Stomach (tissue), 9 donors: ENCODE data around the gene TMCC2. TPM values are rescaled to one million over a fixed set of nuclear protein-coding genes. Genes with fewer than 3 reads are reported as not detected.

Experiments used
- DNase-seq, 2 donors: peaks; one replicate each; pipeline versions ENCODE4 v3.0.0 to v3.0.0-alpha.2; 2013 to 2019
- H3K27ac ChIP-seq, 5 donors: fragments of 200-600 bp in 4 of 5; sonication (generic) in 4 of 5; one replicate each; pipeline ENCODE4 v1.5.1; 2013 to 2019; ENCODE audit warnings: mild to moderate bottlenecking in 1 of 5, moderate library complexity in 1 of 5
- H3K27me3 ChIP-seq, 3 donors: fragments of 200-600 bp; sonication (generic); one replicate each; pipeline ENCODE4 v1.5.1; 2017 to 2019; ENCODE audit warnings: mixed run types in 1 of 3
- H3K36me3 ChIP-seq, 4 donors: fragments of 200-600 bp; sonication (generic); 1 replicate in 3 of 4; 2 replicates in 1 of 4; pipeline ENCODE4 v1.5.1; 2016 to 2019
- H3K4me1 ChIP-seq, 4 donors: fragments of 200-600 bp; sonication (generic); one replicate each; pipeline ENCODE4 v1.5.1; 2016 to 2019
- H3K4me3 ChIP-seq, 4 donors: fragments of 200-600 bp; sonication (generic) in 3 of 4; one replicate each; pipeline ENCODE4 v1.5.1; 2016 to 2019; ENCODE audit warnings: mild to moderate bottlenecking in 1 of 4
- H3K9me3 ChIP-seq, 4 donors: fragments of 200-600 bp; sonication (generic); one replicate each; pipeline ENCODE4 v1.5.1; 2016 to 2019
- EP300 ChIP-seq: sonication (generic); formaldehyde crosslinking; IDR thresholded peaks from one replicate; pipeline ENCODE4 v1.6.1; 2017; ENCODE audit warnings: antibody characterized with exemption
- POLR2A ChIP-seq, 4 donors: fragments of 450-650 bp; IDR thresholded peaks; one replicate each; pipeline ENCODE4 v1.6.1; 2016; ENCODE audit warnings: antibody characterized with exemption in 4 of 4, control low read depth in 2 of 4, mild to moderate bottlenecking in 1 of 4, moderate library complexity in 1 of 4
- POLR2AphosphoS5 ChIP-seq, 3 donors: sonication (generic); formaldehyde crosslinking; IDR thresholded peaks; one replicate each; pipeline ENCODE4 v1.6.1; 2016; ENCODE audit warnings: antibody characterized with exemption in 3 of 3
- WGBS, 5 donors: extraction: QIAGEN DNeasy Blood & Tissue Kit in 3 of 5; methylation state at CpG; one replicate each; pipeline versions ENCODE4 v1.1.5 to v1.1.7; 2013 to 2018; 5-methylcytosine and 5-hydroxymethylcytosine counted together
- intact Hi-C: fragments of 100-400 bp; cut with DNase I; formaldehyde crosslinking; loops from one replicate; pipeline ENCODE4 v1.15.1; 2023; ENCODE audit warnings: low total_unique reads
- polyA plus RNA-seq, 3 donors: library from polyadenylated mRNA; stranded (reverse); fragments of 200-250 nt; gene quantifications; one replicate each; pipeline ENCODE4 v1.2.3, GENCODE V29; 2013
- total RNA-seq, 5 donors: library from RNA; depleted of rRNA; stranded (reverse); fragments of >200 nt; gene quantifications; one replicate each; pipeline versions ENCODE4 v1.1.0 to v1.2.3, GENCODE V29; 2014 to 2016
- TF ChIP-seq, protein P1 (sequence below), 7 experiments: fragments of 450-650 bp in 4 of 7; fragments of 200-600 bp in 3 of 7; sonication (generic) in 3 of 7; IDR thresholded peaks; one replicate each; pipeline ENCODE4 v1.5.1; 2016 to 2019; ENCODE audit warnings: antibody characterized with exemption in 7 of 7, control low read depth in 2 of 7, mild to moderate bottlenecking in 1 of 7
- donor health status: healthy with polysubstance abuse.
- donor health status: Bipolar disorder and iron deficiency.
- donor health status: healthy.

TMCC2 gene
- total and polyA plus RNA-seq, 8 donors, result 0.45 to 3.1 (median 1.5) TPM; not detected in 2

DNA sequence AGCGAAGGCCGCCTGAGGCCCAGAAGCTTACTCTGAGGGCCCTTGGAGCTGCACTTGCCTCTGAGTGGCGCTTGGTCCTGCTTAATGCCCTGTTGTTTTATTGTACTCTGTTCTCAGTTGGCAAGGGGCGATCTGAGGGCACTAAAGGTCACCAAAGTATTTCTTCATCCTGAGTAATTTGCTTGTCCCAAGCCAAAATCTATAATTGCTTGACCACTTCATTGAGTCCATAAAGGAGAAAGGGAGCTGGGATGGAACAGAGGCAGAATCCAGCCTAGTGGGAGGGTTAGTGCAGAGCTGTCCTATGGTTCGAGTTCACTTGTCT is 94.2 kb downstream of the TMCC2 start:
- TF ChIP-seq POLR2A (IDR thresholded peaks at IDR 0.05) (no peak), POLR2AphosphoS5 (IDR thresholded peaks at IDR 0.05) (no peak), EP300 (no peak)
- TF ChIP-seq, protein P1, sequence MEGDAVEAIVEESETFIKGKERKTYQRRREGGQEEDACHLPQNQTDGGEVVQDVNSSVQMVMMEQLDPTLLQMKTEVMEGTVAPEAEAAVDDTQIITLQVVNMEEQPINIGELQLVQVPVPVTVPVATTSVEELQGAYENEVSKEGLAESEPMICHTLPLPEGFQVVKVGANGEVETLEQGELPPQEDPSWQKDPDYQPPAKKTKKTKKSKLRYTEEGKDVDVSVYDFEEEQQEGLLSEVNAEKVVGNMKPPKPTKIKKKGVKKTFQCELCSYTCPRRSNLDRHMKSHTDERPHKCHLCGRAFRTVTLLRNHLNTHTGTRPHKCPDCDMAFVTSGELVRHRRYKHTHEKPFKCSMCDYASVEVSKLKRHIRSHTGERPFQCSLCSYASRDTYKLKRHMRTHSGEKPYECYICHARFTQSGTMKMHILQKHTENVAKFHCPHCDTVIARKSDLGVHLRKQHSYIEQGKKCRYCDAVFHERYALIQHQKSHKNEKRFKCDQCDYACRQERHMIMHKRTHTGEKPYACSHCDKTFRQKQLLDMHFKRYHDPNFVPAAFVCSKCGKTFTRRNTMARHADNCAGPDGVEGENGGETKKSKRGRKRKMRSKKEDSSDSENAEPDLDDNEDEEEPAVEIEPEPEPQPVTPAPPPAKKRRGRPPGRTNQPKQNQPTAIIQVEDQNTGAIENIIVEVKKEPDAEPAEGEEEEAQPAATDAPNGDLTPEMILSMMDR (IDR thresholded peaks at IDR 0.05), result no peak
- DNase-seq, result no peak
- Histone ChIP-seq H3K4me3 (peak overlapping the region; percentile 62 to 75 (median 72)), H3K4me1 (peaks cover 43 to 55% (median 47%) of the 10 kb centered on the region in 4 donors), H3K36me3 (no peaks in the 10 kb centered on the region), H3K27me3 (peaks cover 0 to 12% (median 0%) of the 10 kb centered on the region in 3 donors), H3K9me3 (no peaks in the 10 kb centered on the region), H3K27ac (peak overlapping the region; percentile 25 to 93 (median 84))
- intact Hi-C loops, result loop anchor here (2.0 kb wide), 1 partner anchor 45 kb away; no protein-coding TSS in a partner anchor
- WGBS, 5 donors, result 41 to 51% (median 46%) methylated on average over 5 of the region's 5 CpGs

Other genes starting within 250 kb of the TMCC2 start
- gene CNTN2, start 184.7 kb upstream of the TMCC2 start, total RNA-seq, result 1 to 10 TPM in 2 of 5 donors, under 1 TPM in 1, not detected in 2; 0.58 to 2.2 (median 1.3) TPM
- gene CNTN2, start 184.7 kb upstream of the TMCC2 start, polyA plus RNA-seq, result under 1 TPM in 2 of 3 donors, not detected in 1; 0.12 to 0.20 TPM
- 10 to 100 TPM in 1 of 5 donors, 1 to 10 TPM in 1, not detected in 3; 1.3 to 10.3 TPM for gene TMEM81, start 143.5 kb upstream of the TMCC2 start, total RNA-seq
- gene TMEM81, start 143.5 kb upstream of the TMCC2 start, polyA plus RNA-seq, result 1 to 10 TPM in 2 of 3 donors, not detected in 1; 1.1 to 2.3 TPM
- gene RBBP5, start 106.0 kb upstream of the TMCC2 start, total RNA-seq, result 10 to 100 TPM in 2 of 5 donors, 1 to 10 TPM in 3; 1.4 to 13.4 (median 8.9) TPM
- gene RBBP5, start 106.0 kb upstream of the TMCC2 start, polyA plus RNA-seq, result 1 to 10 TPM; 3.4 to 6.0 (median 4.7) TPM
- 10 to 100 TPM in 1 of 5 donors, 1 to 10 TPM in 4; 2.9 to 15.2 (median 5.8) TPM for gene DSTYK, start 16.2 kb upstream of the TMCC2 start, total RNA-seq
- gene DSTYK, start 16.2 kb upstream of the TMCC2 start, polyA plus RNA-seq, result 1 to 10 TPM; 2.4 to 3.3 (median 2.4) TPM
- gene NUAK2, start 93.8 kb downstream of the TMCC2 start, total RNA-seq, result 10 to 100 TPM in 1 of 5 donors, 1 to 10 TPM in 3, under 1 TPM in 1; 0.58 to 16.5 (median 3.1) TPM
- 1 to 10 TPM; 1.2 to 2.7 (median 1.3) TPM for gene NUAK2, start 93.8 kb downstream of the TMCC2 start, polyA plus RNA-seq
- 1 to 10 TPM in 2 of 5 donors, under 1 TPM in 1, not detected in 2; 0.72 to 3.1 (median 2.4) TPM for gene KLHDC8A, start 129.0 kb downstream of the TMCC2 start, total RNA-seq
- 1 to 10 TPM; 2.3 to 6.9 (median 5.1) TPM for gene KLHDC8A, start 129.0 kb downstream of the TMCC2 start, polyA plus RNA-seq
- gene LEMD1, start 194.1 kb downstream of the TMCC2 start, total RNA-seq, result not detected
- gene LEMD1, start 194.1 kb downstream of the TMCC2 start, polyA plus RNA-seq, result 1 to 10 TPM in 2 of 3 donors, under 1 TPM in 1; 0.95 to 3.7 (median 1.7) TPM
- gene BLACAT1, start 228.1 kb downstream of the TMCC2 start, total RNA-seq, result under 1 TPM in 1 of 5 donors, not detected in 4; 0.37 TPM
- under 1 TPM in 1 of 3 donors, not detected in 2; 0.43 TPM for gene BLACAT1, start 228.1 kb downstream of the TMCC2 start, polyA plus RNA-seq